GM12892 (cell line): Measurements from ENCODE around the gene NCOA1.

Experiments used
- POLR2AphosphoS5 ChIP-seq: IDR thresholded peaks from 2 replicates; pipeline ENCODE4 v1.6.1; 2011; ENCODE audit warnings: low read depth, low read length, control low read depth
- TAF1 ChIP-seq: IDR thresholded peaks from 2 replicates; pipeline ENCODE4 v1.6.1; 2011; ENCODE audit warnings: low read depth, mild to moderate bottlenecking, control low read depth, low read length, borderline replicate concordance

DNA sequence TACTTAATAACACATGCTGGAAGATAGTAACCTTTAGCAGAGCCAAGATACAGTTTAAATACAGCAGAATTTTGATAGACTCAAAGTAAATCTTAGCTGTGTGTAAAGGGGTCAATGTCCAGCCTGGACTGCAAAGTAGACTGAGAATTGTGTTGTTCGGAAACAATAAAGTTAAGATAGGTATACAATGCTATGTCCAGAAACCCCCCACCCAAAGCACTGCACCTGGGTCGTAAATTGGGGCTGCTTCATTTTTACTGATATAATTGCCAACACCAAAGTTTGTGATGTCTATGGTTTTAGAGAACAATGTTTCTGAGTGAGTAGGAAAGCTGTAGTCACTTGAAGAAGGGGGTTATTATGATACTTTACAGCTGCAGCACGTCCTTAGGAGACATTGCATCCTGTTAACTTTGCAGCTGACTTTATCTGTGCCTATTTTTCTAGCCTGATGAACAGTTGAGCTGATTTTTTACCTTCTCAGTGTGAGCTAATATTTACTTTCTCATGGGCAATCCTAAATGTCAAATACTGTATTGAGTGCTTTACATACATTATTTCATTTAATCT is 4.3 kb upstream of the NCOA1 start:
- TF ChIP-seq TAF1 (no peak), POLR2AphosphoS5 (no peak)
